Left lobe of liver (tissue), 2 donors: ENCODE measurements around the gene SMC1B. TPM values are rescaled to one million over a fixed set of nuclear protein-coding genes. Genes with fewer than 3 reads are reported as not detected.
"Not testable (repeated sequence)": the region's sequence is repeated elsewhere in the genome, so short reads cannot be mapped to it uniquely, and the experiment has no call there.

Experiments
- ATAC-seq: fragments of 200-7000 bp; cut with Tn5 transposase; one replicate; pipeline ENCODE4 v1.9.1; 2020; ENCODE audit warnings: mild to moderate bottlenecking, moderate library complexity
- DNase-seq: peaks from one replicate; pipeline ENCODE4 v3.0.0-alpha.2; 2020; ENCODE audit warnings: low spot score
- total RNA-seq: library from RNA; stranded (reverse); gene quantifications from one replicate; pipeline ENCODE4 v1.2.1, GENCODE V29; 2021
- donor health status: DM: no; HTN: no; CAD: no; lungs with moderate emphysema.
- donor health status: DM: no; HTN: yes; CAD: no.

SMC1B gene
- total RNA-seq, 1 donor from 2014 or later: not detected

DNA sequence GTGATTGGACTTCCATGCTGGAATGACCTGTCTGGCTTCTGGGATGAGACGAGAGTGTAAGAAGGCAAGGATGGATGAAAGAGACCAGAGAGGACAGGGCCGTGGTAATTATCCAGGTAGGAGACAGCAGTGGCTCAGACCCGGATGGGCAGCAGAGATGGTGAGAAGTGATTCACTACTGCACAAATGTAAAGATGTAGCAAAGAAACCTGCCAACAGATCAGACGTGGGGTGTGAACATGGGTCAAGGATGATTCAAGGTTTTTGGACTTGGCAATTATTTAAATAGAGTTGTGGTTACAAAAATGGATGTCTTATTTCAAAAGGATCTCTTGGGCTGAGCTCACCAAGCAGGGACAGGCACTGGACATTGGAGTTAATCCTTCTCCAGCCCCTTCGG, 32.8 kb upstream of the SMC1B start:
- DNase-seq (no peak), ATAC-seq (no peak)

DNA sequence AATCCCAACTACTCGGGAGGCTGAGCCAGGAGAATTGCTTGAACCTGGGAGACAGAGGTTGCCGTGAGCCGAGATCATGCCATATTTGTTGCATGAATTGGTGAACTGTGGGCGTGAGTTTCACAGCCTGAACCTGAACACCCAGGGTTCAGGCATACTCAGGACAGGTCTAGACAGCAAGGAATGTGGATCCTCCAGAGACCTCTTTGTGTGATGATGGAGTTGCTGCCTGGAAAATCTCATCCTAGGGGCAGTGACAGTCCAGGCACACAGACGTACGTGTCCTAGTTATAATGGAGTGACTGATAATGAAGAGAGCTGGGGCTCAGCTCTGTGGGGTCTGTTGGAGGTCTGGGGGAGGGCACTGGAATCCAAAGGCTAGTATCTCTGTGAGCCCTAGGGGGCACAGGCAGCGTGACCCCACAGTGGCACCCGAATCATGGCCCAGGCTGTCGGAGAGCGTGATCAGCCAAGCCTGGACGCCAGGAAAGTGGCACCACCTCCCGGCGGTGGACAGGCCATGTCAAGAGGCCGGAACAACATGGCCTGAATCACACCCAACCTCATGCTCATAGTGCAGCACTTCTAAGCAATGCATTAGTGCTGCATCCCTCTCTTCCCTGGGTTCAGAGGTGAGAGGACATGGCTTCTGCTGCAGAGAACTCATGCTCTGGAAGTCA, 31.8 kb upstream of the SMC1B start:
- DNase-seq (no peak), ATAC-seq (no peak)

DNA sequence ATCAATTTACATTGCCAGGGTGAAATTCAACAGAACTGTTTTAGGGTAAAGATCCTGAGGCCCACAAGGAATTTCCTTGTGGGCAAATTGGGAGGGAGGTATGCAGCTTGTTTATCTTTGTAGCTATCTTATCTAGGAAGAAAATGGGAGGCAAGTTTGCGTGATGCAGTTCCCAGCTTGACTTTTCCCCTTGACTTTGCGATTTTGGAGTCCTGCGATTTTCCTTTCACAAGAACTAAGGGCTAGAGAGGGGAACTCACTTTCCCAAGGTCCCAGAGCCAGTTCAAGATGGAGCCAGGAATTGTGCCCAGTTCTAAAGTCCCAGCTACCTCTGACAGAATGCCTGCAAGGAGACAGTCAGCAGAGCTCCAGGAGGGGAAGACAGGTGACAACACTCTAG, 30.8 kb upstream of the SMC1B start:
- ATAC-seq: no peak
- DNase-seq: no peak

DNA sequence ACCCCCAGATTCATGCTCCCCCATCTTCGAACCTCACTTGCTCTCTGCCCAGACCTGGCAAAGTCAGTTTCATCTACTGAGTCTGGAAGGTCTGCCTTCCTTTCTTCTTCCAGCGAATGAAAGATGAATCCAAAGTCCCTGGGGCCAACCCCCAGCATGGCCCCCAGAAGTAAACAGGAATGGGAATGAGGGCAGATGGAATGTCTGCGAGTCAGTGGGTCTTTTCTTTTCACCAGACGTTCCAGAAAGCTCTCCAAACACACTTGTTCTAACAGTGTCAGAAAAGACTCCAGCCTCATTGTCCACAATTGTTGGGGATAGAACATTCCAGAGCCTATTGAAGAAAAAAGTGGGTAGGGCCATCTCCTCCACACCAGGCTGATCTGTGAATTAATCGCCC, 28.7 kb upstream of the SMC1B start:
- DNase-seq (no peak), ATAC-seq (no peak)

- ATAC-seq: peak; percentile 96
- peak; percentile 62 for DNase-seq
Observed at GRCh38 chr22:45441138-45441537, 27.7 kb upstream of the SMC1B start.

GRCh38 chr22:45440688-45441087, 27.3 kb upstream of the SMC1B start:
- not testable (repeated sequence) for DNase-seq, ATAC-seq

GRCh38 chr22:45438336-45438735, 24.9 kb upstream of the SMC1B start:
- DNase-seq: no peak

DNA sequence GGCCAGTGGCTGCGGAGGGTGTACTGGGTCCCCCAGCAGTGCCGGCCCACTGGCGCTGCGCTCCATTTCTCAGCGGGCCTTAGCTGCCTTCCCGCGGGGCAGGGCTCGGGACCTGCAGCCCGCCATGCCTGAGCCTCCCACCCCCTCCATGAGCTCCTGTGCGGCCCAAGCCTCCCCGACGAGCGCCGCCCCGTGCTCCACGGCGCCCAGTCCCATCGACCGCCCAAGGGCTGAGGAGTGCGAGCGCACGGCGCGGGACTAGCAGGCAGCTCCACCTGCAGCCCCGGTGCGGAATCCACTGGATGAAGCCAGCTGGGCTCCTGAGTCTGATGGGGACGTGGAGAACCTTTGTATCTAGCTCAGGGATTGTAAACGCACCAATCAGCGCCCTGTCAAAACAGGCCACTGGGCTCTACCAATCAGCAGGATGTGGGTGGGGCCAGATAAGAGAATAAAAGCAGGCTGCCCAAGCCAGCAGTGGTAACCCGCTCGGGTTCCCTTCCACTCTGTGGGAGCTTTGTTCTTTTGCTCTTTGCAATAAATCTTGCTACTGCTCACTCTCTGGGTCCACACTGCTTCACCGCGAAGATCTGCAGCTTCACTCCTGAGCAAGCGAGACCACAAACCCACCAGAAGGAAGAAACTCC, 23.6 kb upstream of the SMC1B start:
- not testable (repeated sequence) for DNase-seq, ATAC-seq

More at GRCh38 chr22:45438336-45438735, 24.9 kb upstream of the SMC1B start:
- no peak for ATAC-seq

- ATAC-seq (peak; percentile 100), DNase-seq (peak; percentile 88)
Observed at GRCh38 chr22:45435544-45436139, 22.2 kb upstream of the SMC1B start.

DNA sequence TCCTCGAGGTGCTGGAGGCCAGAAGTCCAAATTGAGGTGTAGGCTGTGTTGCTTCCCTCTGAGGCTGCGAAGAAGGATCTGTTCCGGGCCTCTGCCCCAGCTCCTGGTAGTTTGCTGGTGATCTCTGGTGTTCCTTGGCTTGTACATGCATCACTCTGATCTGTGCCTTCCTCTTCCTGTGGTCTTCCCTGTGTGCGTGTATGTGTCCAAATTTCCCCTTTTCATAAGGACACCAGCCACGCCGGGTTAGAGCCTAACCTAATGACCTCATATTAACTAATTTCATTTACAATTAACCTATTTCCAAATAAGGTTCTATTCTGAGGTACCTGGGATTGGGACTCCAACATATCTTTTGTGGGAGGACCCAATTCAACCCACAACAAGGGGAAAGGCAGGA, 21.6 kb upstream of the SMC1B start:
- DNase-seq (no peak), ATAC-seq (no peak)

DNA sequence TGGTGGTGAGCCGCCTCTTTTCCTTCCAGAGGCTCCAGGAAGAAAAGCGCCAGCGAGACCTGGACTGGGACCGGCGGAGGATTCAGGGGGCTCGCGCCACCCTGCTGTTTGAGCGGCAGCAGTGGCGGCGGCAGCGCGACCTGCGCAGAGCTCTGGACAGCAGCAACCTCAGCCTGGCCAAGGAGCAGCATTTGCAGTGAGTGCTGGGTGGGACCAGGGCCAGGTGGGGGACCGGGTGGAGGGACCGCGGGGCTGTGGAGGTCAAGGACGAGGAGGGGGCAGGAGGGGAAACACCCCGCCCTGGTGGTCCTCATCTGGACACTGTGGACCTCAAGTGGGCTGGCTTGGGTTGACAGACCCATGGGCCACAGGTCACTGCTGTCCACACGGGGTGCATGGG, 17.5 kb upstream of the SMC1B start:
- ATAC-seq: no peak
- no peak for DNase-seq

- no peak for ATAC-seq
- DNase-seq: no peak
Observed at GRCh38 chr22:45429981-45430775, 16.8 kb upstream of the SMC1B start.

GRCh38 chr22:45429424-45429823, 16.0 kb upstream of the SMC1B start:
- ATAC-seq: no peak
- no peak for DNase-seq

- DNase-seq (no peak), ATAC-seq (no peak)
Observed at GRCh38 chr22:45428391-45429385, 15.3 kb upstream of the SMC1B start.

DNA sequence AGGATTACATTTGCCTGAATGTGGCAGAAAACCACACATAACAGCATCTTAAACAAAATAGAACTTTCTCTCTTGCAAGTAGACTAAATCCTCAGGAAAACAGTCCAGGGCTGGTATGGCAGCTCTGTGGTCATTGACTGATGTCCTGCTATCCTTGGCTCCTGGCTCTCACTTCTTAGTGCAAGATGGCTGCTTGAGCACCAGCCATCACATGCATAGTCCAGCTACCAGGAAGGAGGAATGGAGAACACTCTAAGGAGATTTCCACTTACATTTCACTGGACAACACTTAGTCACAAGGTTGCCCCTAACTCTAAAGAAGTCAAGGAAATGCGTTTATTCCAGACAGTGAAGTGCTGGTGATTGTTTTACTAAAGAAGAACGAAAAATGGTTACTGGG, 13.7 kb upstream of the SMC1B start:
- no peak for DNase-seq
- ATAC-seq: no peak

DNA sequence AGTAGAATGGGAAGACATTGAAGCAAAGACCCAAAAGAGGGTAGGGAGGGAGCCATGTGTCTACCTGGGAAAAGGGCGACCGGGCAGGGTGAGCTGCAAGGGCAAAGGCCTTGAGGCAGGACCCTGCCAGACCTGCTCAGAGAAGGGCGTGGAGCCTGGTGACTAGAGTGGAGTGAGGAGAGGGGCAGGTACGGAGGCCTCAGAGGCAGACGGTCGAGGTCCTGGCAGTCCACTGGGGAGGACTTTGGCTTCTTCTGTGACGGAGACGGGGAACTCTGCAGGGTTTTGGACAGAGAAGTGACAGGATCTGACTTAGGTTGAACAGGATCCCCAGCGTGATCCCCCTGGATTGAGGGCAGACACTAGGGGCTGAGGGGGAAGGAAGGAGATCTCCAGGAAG, 13.0 kb upstream of the SMC1B start:
- ATAC-seq (no peak), DNase-seq (no peak)

- ATAC-seq: no peak
- peak; percentile 28 for DNase-seq
Observed at GRCh38 chr22:45425531-45426265, 12.3 kb upstream of the SMC1B start.

GRCh38 chr22:45425101-45425500, 11.7 kb upstream of the SMC1B start:
- no peak for ATAC-seq
- peak; percentile 1 for DNase-seq

DNA sequence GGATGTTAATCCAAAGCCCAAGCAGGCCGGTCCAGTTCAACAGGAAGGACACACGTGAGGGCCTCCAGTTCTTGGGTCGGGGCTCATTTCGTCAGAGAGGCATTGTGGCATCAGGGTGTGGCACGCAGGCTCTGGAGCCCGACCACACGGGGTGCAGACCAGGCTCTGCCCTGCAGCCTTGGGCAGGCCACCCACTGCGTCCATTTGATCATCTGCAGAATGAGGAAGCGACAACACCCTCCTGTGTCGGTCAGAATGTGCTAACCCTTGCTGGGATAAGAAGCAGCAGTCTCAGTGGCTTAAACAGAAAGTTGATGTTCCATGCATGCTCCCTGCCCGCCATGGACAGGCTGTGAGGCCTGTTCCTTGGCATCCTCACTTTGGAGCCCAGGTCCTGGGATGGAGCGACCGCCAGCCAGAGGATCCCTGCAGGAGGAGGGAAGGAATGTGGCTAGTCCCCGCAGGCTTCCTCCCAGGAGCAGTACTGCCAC, 10.9 kb upstream of the SMC1B start:
- DNase-seq (peak; percentile 42), ATAC-seq (no peak)
